Immature natural killer cell (primary cell): Measurements from ENCODE around the gene ZNF814. TPM values are rescaled to one million over a fixed set of nuclear protein-coding genes. Genes with fewer than 3 reads are reported as not detected.
"Not testable (repeated sequence)": the region's sequence is repeated elsewhere in the genome, so short reads cannot be mapped to it uniquely, and the experiment has no call there.

ENCODE experiments used
- DNase-seq, 3 donors: peaks; one replicate each; pipeline ENCODE4 v3.0.0; 2022; ENCODE audit warnings: mixed read lengths in 1 of 3
- H3K27ac Mint-ChIP-seq, 6 donors: one replicate each; pipeline ENCODE4 v1.8.0; 2020; ENCODE audit warnings: mixed read lengths in 6 of 6, mild to moderate bottlenecking in 5 of 6, inconsistent platforms in 4 of 6, moderate library complexity in 3 of 6
- H3K27me3 Mint-ChIP-seq, 3 donors: one replicate each; pipeline ENCODE4 v1.8.0; 2020 to 2021; ENCODE audit warnings: low read depth in 3 of 3, mild to moderate bottlenecking in 3 of 3, mixed read lengths in 3 of 3, moderate library complexity in 3 of 3, inconsistent platforms in 1 of 3
- H3K36me3 Mint-ChIP-seq, 3 donors: one replicate each; pipeline ENCODE4 v1.8.0; 2020; ENCODE audit warnings: mixed read lengths in 3 of 3, inconsistent platforms in 2 of 3, mild to moderate bottlenecking in 2 of 3
- H3K4me1 Mint-ChIP-seq, 2 donors: one replicate each; pipeline ENCODE4 v1.8.0; 2020; ENCODE audit warnings: inconsistent platforms in 2 of 2, mild to moderate bottlenecking in 2 of 2, mixed read lengths in 2 of 2, moderate library complexity in 1 of 2
- H3K4me3 Mint-ChIP-seq, 5 donors: one replicate each; pipeline ENCODE4 v1.8.0; 2020; ENCODE audit warnings: mild to moderate bottlenecking in 5 of 5, mixed read lengths in 5 of 5, inconsistent platforms in 3 of 5, moderate library complexity in 3 of 5
- H3K9me3 Mint-ChIP-seq, 6 donors: one replicate each; pipeline ENCODE4 v1.8.0; 2020; ENCODE audit warnings: mild to moderate bottlenecking in 6 of 6, mixed read lengths in 6 of 6, inconsistent platforms in 4 of 6, moderate library complexity in 3 of 6
- polyA plus RNA-seq, 3 donors: library from polyadenylated mRNA; unstranded; fragments of 300-500 nt; fragmentation: Illumina TruSeq; gene quantifications; one replicate each; pipeline ENCODE4 v1.2.3, GENCODE V29; 2021

ZNF814 gene
- polyA plus RNA-seq: 10 to 100 TPM; 11.8 to 26.7 (median 14.8) TPM

- DNase-seq: peak; percentile 75 to 83 (median 82)
- H3K27me3 Mint-ChIP-seq: peaks cover 0 to 7% (median 0%) of the 10 kb centered on the region in 3 donors
- peak within 1 kb of the TSS; percentile 84 to 92 (median 89) for H3K4me3 Mint-ChIP-seq
- peaks cover 28 to 44% of the 10 kb centered on the region in 2 donors for H3K4me1 Mint-ChIP-seq
- H3K9me3 Mint-ChIP-seq: peaks cover 0 to 42% (median 8%) of the 10 kb centered on the region in 6 donors
- peak within 1 kb of the TSS; percentile 60 to 88 (median 80) for H3K27ac Mint-ChIP-seq
- H3K36me3 Mint-ChIP-seq: peaks cover 21 to 38% (median 28%) of the 10 kb centered on the region in 3 donors
Observed at GRCh38 chr19:57888560-57889231, at the start of gene ZNF814. Gene ZNF814, minus strand, starts transcription at chr19:57889037. Its CDS starts 235 bp downstream, at chr19:57888802.

DNA sequence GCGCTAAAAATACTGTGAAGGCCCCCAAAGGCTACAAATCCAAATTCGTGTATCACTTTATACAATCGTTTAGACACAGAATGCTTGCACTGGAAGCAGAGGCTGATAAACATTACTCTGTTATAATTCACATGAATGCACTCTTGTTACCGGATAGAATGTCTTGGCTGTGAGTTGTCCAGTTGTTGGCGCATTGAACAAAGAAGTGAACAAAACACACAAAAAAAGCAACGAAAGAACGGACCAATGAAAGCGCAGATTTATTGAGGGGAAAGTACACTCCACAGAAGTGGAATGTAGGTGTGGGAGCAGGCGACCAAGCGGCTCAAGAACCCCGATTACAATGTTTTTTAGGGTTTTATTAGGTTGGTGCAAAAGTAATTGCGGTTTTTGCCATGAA is 46.9 kb upstream of the ZNF814 start:
- no peak for DNase-seq
- Mint-ChIP-seq H3K27ac (peak overlapping the region in 2 of 6 donors; percentile 90 to 96), H3K27me3 (peaks cover 0 to 10% (median 0%) of the 10 kb centered on the region in 3 donors), H3K4me3 (peak overlapping the region; percentile 92 to 97 (median 96)), H3K4me1 (peaks cover 12 to 15% of the 10 kb centered on the region in 2 donors), H3K36me3 (peaks cover 34 to 54% (median 46%) of the 10 kb centered on the region in 3 donors), H3K9me3 (peaks cover 17 to 82% (median 55%) of the 10 kb centered on the region in 6 donors)

- peaks cover 0 to 10% (median 0%) of the 10 kb centered on the region in 3 donors for H3K27me3 Mint-ChIP-seq
- peak; percentile 62 to 73 (median 67) for DNase-seq
- H3K9me3 Mint-ChIP-seq: peaks cover 17 to 84% (median 53%) of the 10 kb centered on the region in 6 donors
- H3K36me3 Mint-ChIP-seq: peaks cover 34 to 53% (median 47%) of the 10 kb centered on the region in 3 donors
- peak within 1 kb of the TSS; percentile 92 to 97 (median 96) for H3K4me3 Mint-ChIP-seq
- H3K4me1 Mint-ChIP-seq: peaks cover 12 to 15% of the 10 kb centered on the region in 2 donors
- peak within 1 kb of the TSS; percentile 88 to 96 (median 93) for H3K27ac Mint-ChIP-seq
Observed at GRCh38 chr19:57934820-57935665, 46.2 kb upstream of the ZNF814 start, which contains the start of gene ZNF418. Gene ZNF418, minus strand, starts transcription at chr19:57935402. Its CDS starts 1,580 bp downstream, at chr19:57933822.

GRCh38 chr19:57927587-57927986 is 38.8 kb upstream of the ZNF814 start:
- Mint-ChIP-seq H3K27ac (no peak overlapping the region), H3K4me3 (no peak overlapping the region), H3K9me3 (peaks cover 26 to 65% (median 54%) of the 10 kb centered on the region in 6 donors), H3K36me3 (peaks cover 21 to 59% (median 22%) of the 10 kb centered on the region in 3 donors), H3K4me1 (no peaks in the 10 kb centered on the region), H3K27me3 (no peaks in the 10 kb centered on the region)
- no peak for DNase-seq

DNA sequence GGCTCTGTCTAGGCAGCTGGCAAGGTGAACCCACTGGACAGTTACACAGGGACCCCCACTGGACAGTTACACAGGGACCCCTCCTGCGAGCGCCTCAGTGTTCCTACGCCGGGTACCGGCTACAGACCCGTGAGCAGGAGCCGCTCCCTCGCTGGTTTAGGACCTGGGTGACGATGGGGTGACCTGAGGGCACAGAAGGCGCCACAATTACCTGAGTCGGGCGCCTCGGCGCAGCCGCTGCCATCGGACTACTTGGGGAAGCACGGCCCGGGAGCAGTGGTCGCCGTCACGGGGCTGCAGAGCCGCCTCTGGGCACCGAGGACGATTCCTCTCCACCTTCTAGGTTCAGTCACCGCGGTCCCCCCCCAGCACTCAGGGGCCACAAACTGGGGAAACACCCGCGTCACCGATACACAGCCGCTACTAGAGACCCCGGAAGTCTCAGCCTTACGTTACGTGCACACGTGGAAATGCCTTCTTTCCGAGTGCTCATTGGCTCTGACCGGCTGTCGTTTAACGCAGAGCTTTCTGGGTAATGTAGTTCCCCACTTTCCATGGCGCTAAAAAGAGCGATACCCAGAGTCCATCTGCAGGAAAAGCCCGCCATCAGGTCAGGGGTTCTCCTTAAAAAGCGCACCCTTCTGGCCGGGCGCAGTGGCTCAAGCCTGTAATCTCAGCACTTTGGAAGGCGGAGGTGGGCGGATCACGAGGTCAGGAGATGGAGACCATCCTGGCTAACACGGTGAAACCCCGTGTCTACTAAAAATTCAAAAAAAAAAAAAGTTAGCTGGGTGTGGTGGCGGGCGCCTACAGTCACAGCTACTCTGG is 27.5 kb upstream of the ZNF814 start, which contains the start of gene ZNF417:
TSS of gene ZNF417 (minus strand) at position 425 of the 828 bp plus-strand sequence. CDS start at position 244, 181 bp downstream.
- H3K9me3 Mint-ChIP-seq: peaks cover 0 to 36% (median 9%) of the 10 kb centered on the region in 6 donors

GRCh38 chr19:57914531-57914930 is 25.7 kb upstream of the ZNF814 start:
- peaks cover 0 to 44% (median 10%) of the 10 kb centered on the region in 6 donors for H3K9me3 Mint-ChIP-seq
- H3K4me1 Mint-ChIP-seq: peaks cover 44 to 58% of the 10 kb centered on the region in 2 donors
- H3K27ac Mint-ChIP-seq: peak overlapping the region; percentile 14 to 97 (median 95)
- H3K36me3 Mint-ChIP-seq: peaks cover 33 to 48% (median 45%) of the 10 kb centered on the region in 3 donors
- no peak for DNase-seq
- peaks cover 0 to 12% (median 5%) of the 10 kb centered on the region in 3 donors for H3K27me3 Mint-ChIP-seq
- H3K4me3 Mint-ChIP-seq: peak overlapping the region; percentile 39 to 99 (median 97)

More for the DNA sequence above, 27.5 kb upstream of the ZNF814 start, which contains the start of gene ZNF417:
- Mint-ChIP-seq H3K4me1 (peaks cover 44 to 55% of the 10 kb centered on the region in 2 donors), H3K4me3 (peak within 1 kb of the TSS; percentile 95 to 99 (median 97)), H3K36me3 (peaks cover 27 to 41% (median 37%) of the 10 kb centered on the region in 3 donors), H3K27ac (peak within 1 kb of the TSS; percentile 92 to 97 (median 96)), H3K27me3 (peaks cover 0 to 12% (median 5%) of the 10 kb centered on the region in 3 donors)
- peak; percentile 89 to 91 (median 90) for DNase-seq

GRCh38 chr19:57907394-57907793 is 18.6 kb upstream of the ZNF814 start:
- Mint-ChIP-seq H3K27ac (no peak overlapping the region), H3K27me3 (no peaks in the 10 kb centered on the region), H3K36me3 (peaks cover 29 to 54% (median 41%) of the 10 kb centered on the region in 3 donors), H3K4me3 (no peak overlapping the region), H3K4me1 (peaks cover 10 to 22% of the 10 kb centered on the region in 2 donors), H3K9me3 (peaks cover 0 to 58% (median 9%) of the 10 kb centered on the region in 6 donors)
- DNase-seq: no peak

GRCh38 chr19:57905258-57905657 is 16.4 kb upstream of the ZNF814 start:
- peaks cover 4 to 9% of the 10 kb centered on the region in 2 donors for H3K4me1 Mint-ChIP-seq
- H3K9me3 Mint-ChIP-seq: peaks cover 0 to 51% (median 1%) of the 10 kb centered on the region in 6 donors
- H3K36me3 Mint-ChIP-seq: peaks cover 13 to 33% (median 22%) of the 10 kb centered on the region in 3 donors
- H3K27me3 Mint-ChIP-seq: no peaks in the 10 kb centered on the region
- no peak for DNase-seq
- peak overlapping the region in 1 of 6 donors; percentile 29 for H3K27ac Mint-ChIP-seq
- H3K4me3 Mint-ChIP-seq: no peak overlapping the region

GRCh38 chr19:57903618-57904184 is 14.9 kb upstream of the ZNF814 start:
- DNase-seq: no peak
- Mint-ChIP-seq H3K4me3 (no peak overlapping the region), H3K36me3 (peaks cover 15 to 23% (median 15%) of the 10 kb centered on the region in 3 donors), H3K9me3 (peaks cover 0 to 53% (median 1%) of the 10 kb centered on the region in 6 donors), H3K27ac (no peak overlapping the region), H3K4me1 (peaks cover 4 to 9% of the 10 kb centered on the region in 2 donors), H3K27me3 (no peaks in the 10 kb centered on the region)

DNA sequence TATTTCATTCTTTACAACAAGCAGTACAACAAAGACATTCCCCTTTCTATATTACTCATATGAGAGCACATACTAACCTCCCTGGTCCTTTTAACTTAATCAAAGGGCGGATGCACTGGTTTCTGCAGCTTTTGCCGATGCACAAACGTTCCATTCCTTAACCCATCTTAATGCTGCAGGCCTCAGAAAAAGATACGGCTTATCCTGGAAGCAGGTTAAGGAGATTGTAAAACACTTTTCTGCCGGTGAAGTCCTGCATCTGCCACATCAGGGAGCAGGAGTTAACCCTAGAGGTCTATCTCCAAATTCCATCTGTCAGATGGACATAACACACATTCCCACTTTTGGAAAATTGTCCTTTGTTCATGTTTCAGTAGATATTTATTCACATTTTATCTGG is 11.5 kb upstream of the ZNF814 start:
- Mint-ChIP-seq H3K4me1 (peaks cover 4 to 9% of the 10 kb centered on the region in 2 donors), H3K4me3 (no peak overlapping the region), H3K27me3 (no peaks in the 10 kb centered on the region), H3K27ac (no peak overlapping the region), H3K9me3 (peaks cover 0 to 35% (median 2%) of the 10 kb centered on the region in 6 donors), H3K36me3 (peaks cover 0 to 8% (median 7%) of the 10 kb centered on the region in 3 donors)
- DNase-seq: no peak

DNA sequence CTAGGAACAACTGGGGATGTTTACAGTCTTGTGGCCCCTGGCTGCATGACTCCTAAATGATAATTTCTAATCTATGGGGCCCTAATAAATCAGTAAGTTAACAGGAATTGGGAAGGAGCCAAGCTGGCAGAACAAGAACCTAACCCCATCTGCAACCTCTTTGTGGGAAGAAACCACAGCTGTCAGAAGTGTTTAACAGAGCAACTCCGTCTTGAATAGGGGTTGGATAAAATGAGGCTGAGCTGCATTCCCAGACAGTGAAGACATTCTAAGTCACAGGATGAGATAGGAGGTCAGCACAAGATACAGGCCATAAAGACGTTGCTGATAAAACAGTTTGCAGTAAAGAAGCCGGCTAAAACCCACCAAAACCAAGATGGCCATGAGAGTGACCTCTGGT is 1.9 kb upstream of the ZNF814 start:
- Mint-ChIP-seq H3K4me1 (peaks cover 26 to 31% of the 10 kb centered on the region in 2 donors), H3K9me3 (peaks cover 0 to 33% (median 8%) of the 10 kb centered on the region in 6 donors), H3K36me3 (peaks cover 10 to 26% (median 16%) of the 10 kb centered on the region in 3 donors)
- H3K27me3 Mint-ChIP-seq, H3K4me3 Mint-ChIP-seq, H3K27ac Mint-ChIP-seq, DNase-seq: not testable (repeated sequence)

DNA sequence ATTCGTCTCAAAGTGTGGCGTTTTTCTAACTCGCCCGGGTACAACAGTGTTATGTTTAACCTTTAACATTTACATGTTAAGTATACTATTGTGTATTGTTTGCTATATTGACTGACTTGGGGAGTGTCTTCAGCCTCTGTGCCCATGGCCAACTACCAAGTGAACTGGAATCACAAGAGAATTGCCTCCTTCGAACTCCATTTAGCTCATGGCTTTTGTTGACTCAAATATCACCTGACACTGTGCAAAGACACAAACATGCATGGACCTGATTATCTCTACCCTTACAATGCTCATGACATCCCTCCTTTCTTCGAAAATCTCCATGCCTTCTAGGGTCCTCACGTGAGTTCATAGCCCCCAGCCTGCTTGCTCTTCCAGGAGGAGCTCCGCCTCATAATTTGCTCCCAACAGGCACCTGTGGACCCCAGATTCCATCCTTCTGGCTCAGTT is 704 bp downstream of the ZNF814 start:
- Mint-ChIP-seq H3K4me3 (peak overlapping the region; percentile 84 to 92 (median 89)), H3K4me1 (peaks cover 28 to 44% of the 10 kb centered on the region in 2 donors), H3K36me3 (peaks cover 21 to 38% (median 28%) of the 10 kb centered on the region in 3 donors), H3K9me3 (peaks cover 0 to 47% (median 8%) of the 10 kb centered on the region in 6 donors), H3K27ac (peak overlapping the region; percentile 60 to 88 (median 80)), H3K27me3 (peaks cover 0 to 7% (median 0%) of the 10 kb centered on the region in 3 donors)
- DNase-seq: no peak
